IPS DF 6.9 (cell line): Measurements from ENCODE around the gene HEXIM1.

Source experiments
- DNase-seq: peaks from one replicate; pipeline ENCODE4 v3.0.0-alpha.2; 2013; ENCODE audit warnings: low read depth, low spot score
- H3K27ac ChIP-seq: one replicate; pipeline ENCODE4 v1.5.1; 2013; ENCODE audit warnings: low read length, control low read depth
- H3K27me3 ChIP-seq: 2 replicates; pipeline ENCODE4 v1.6.1; 2013; ENCODE audit warnings: mild to moderate bottlenecking, low read length; ENCODE audit not compliant: control insufficient read depth, insufficient read depth
- H3K36me3 ChIP-seq: 2 replicates; pipeline ENCODE4 v1.6.1; 2013; ENCODE audit warnings: low read length; ENCODE audit not compliant: control insufficient read depth, insufficient read depth
- H3K4me1 ChIP-seq: 2 replicates; pipeline ENCODE4 v1.6.1; 2013; ENCODE audit warnings: low read length; ENCODE audit not compliant: control insufficient read depth, insufficient read depth
- H3K4me3 ChIP-seq: 2 replicates; pipeline ENCODE4 v1.5.1; 2013; ENCODE audit warnings: mild to moderate bottlenecking, low read length
- H3K9me3 ChIP-seq: 2 replicates; pipeline ENCODE4 v1.6.1; 2013; ENCODE audit warnings: low read length, inconsistent platforms; ENCODE audit not compliant: control insufficient read depth, insufficient read depth
- WGBS: extraction: QIAGEN DNeasy Blood & Tissue Kit; methylation state at CpG from one replicate; pipeline ENCODE4 v1.1.7; 2013; ENCODE audit warnings: mixed read lengths, missing lambda C conversion rate; ENCODE audit not compliant: insufficient read length, insufficient coverage; 5-methylcytosine and 5-hydroxymethylcytosine counted together

HEXIM1 gene, protein sequence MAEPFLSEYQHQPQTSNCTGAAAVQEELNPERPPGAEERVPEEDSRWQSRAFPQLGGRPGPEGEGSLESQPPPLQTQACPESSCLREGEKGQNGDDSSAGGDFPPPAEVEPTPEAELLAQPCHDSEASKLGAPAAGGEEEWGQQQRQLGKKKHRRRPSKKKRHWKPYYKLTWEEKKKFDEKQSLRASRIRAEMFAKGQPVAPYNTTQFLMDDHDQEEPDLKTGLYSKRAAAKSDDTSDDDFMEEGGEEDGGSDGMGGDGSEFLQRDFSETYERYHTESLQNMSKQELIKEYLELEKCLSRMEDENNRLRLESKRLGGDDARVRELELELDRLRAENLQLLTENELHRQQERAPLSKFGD

DNA sequence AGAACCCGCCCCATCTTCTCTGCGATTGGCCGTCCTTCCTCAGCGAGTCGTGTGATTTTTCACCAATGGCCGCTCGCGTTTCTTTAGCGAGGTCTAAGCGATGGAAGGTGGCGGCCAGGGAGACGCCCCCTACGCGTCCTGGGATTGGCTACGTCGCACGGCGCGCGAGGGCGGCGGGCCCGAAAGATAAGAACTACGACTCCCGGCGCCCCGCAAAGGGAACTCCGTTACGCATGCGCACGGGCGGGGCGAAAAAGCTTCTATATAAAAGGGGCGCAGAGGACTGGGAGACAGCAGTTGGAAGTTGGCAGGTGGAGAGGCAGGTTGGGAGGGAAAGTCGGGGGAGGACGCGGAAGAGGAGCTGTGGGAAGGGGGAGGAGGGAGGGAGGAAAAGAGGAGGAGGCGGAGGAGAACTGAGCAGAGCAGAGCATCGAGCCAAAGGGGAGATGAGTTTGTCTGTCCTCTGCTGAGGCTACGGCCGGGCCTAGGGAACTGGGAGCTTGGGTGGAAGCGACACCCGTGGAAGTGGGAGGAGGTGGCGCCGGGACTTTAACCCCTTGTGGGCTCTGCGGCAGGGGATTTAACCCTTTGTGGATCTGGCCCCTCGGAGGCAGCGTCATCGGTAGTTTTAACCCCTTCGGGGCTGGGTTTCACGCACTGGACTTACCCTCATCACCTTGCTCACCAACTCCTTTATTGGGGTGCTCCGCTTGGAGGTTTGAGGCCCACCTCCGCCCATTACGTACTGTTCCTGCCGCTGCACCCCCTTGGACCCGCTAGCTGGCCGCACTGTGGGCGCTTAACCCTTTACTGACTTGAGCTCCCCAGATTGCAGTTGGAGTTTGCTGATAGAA, at the start of gene HEXIM1:
Gene HEXIM1 (plus strand): TSS at position 293 of the 854 bp plus-strand sequence. CDS start 716 bp downstream, outside the sequence.
- peak within 1 kb of the TSS; percentile 73; the same call in 1 of the 2 replicates for H3K4me3 ChIP-seq
- no peaks in the 10 kb centered on the region for H3K9me3 ChIP-seq
- no peaks in the 10 kb centered on the region for H3K27me3 ChIP-seq
- peaks cover 5% of the 10 kb centered on the region for H3K4me1 ChIP-seq
- DNase-seq = peak; percentile 96
- no peak within 1 kb of the TSS for H3K27ac ChIP-seq
- WGBS = no CpG with 5 or more reads among the region's 58 CpGs
- H3K36me3 ChIP-seq = no peaks in the 10 kb centered on the region

DNA sequence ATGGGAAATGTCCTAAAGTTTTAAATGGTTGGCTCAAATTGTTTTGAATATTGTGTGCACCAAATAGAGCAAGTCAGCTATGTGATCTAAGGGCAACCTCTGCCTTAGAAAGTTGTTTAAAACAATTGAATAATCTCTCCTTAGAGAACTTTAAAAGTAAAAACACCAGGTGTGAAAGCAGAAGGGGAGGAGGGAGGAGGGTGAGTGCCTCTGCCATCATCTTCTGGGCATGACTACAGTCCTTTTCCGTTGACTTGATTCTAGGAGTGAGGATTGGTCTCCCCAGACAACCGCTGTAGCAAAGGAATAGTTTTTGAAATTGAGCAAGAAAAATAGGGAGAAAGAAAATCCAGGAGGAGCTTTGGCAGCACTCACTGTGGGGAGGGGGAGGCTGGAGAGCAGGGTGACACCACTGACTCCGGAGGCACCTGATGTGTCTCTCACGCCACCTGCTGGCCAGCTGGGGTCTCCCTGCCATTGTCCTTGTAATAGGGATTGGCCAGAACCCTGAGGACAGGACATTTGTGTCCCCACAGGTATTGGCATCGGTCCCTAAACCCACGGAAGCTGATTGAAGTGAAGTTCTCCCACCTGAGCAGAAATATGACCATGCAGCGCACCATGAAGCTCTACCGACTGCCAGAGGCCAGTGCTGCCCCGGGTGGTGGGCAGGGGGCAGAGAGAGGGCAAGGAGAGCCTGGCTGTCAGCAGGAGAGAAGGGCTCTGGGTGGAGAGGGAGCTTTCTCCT, 49.2 kb upstream of the HEXIM1 start:
- Histone ChIP-seq H3K4me1 (no peaks in the 10 kb centered on the region), H3K27me3 (no peaks in the 10 kb centered on the region), H3K9me3 (no peaks in the 10 kb centered on the region), H3K36me3 (peaks cover 46% of the 10 kb centered on the region), H3K27ac (no peak overlapping the region), H3K4me3 (no peak overlapping the region)
- peak; percentile 58 for DNase-seq
- WGBS = no CpG with 5 or more reads among the region's 9 CpGs

DNA sequence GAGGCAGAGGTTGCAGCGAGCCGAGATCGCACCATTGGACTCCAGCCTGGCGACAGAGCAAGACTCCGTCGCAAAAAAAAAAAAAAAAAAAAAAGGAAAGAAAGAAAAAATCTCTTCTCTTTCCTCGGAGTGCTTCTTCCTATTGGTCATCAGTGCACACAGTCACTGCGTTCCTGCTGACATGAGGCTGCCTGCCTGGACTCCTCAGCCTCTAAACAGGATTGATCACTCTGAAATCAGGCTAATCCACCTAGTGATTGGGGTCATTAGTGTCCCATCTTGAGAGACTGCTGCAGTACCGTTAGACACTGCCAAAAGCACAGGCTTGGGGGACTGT, 46.8 kb upstream of the HEXIM1 start:
- H3K36me3 ChIP-seq = peaks cover 57% of the 10 kb centered on the region
- no peaks in the 10 kb centered on the region for H3K4me1 ChIP-seq
- WGBS = no CpG with 5 or more reads among the region's 9 CpGs
- no peaks in the 10 kb centered on the region for H3K27me3 ChIP-seq
- DNase-seq = no peak
- no peak overlapping the region for H3K27ac ChIP-seq
- H3K4me3 ChIP-seq = no peak overlapping the region
- H3K9me3 ChIP-seq = no peaks in the 10 kb centered on the region

DNA sequence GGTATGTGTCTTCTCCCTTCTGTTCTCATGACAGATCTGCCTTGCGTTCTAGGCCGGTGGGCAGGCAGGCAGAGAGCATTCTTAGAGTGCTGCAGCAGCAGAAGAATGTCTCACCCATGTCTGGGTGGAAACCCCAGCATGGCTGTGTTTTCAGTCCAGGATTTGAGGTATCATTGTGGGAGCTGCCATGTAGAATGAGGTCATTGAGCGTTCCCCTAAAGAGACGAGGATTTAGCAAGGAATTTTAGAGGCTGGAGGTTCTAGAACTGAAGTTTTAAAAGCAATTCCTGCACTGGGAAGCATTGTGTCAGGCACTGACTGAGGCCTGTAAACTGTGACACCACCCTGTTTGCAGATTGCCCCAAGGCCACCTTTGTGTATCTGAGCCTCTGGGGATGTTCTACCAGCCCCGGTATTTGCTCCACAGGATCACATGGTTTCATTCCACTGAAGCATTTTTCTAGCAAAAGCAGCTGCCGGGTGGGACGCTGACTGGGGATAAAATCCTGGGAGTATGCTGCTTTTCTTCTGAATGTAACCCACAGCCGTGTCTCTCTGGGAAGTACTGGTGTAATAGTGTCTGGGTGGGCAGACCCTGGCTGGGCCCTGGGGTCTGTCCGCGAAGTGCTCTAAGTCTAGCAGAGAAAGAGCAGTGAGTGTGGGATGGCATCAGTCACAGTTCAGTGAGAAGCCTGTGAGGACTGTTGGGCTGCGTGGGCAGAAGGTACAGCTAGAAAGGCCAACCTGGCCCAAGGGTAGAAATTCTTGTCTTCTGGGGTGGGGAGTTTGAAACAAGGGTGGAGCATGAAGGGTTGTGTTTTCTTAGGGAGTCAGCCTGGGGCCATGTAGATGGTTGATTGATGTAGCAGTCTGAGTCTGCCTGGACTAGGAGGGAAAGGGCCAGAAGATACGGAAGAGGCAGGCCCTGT, 46.1 kb upstream of the HEXIM1 start:
- no peak for DNase-seq
- WGBS = no CpG with 5 or more reads among the region's 12 CpGs
- no peak overlapping the region for H3K27ac ChIP-seq
- H3K9me3 ChIP-seq = no peaks in the 10 kb centered on the region
- H3K4me1 ChIP-seq = no peaks in the 10 kb centered on the region
- peaks cover 58% of the 10 kb centered on the region for H3K36me3 ChIP-seq
- H3K27me3 ChIP-seq = no peaks in the 10 kb centered on the region
- H3K4me3 ChIP-seq = no peak overlapping the region

DNA sequence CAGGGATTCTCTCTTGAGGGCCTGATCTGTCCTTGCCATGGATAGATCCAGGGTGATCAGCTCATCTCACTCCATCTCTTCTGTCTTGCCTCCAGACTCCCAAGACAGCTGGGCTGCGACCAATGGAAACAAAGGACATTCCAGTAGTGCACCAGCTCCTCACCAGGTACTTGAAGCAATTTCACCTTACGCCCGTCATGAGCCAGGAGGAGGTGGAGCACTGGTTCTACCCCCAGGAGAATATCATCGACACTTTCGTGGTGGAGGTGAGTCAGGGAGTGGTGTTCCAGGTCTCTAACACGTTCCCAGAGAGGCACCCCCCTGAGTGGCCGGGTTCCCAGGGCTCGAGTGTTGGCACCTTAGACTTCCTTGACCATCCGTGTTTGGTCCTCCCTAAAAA, 45.4 kb upstream of the HEXIM1 start:
- WGBS = no CpG with 5 or more reads among the region's 9 CpGs
- no peaks in the 10 kb centered on the region for H3K4me1 ChIP-seq
- H3K9me3 ChIP-seq = no peaks in the 10 kb centered on the region
- peaks cover 63% of the 10 kb centered on the region for H3K36me3 ChIP-seq
- H3K27me3 ChIP-seq = no peaks in the 10 kb centered on the region
- H3K4me3 ChIP-seq = no peak overlapping the region
- no peak overlapping the region for H3K27ac ChIP-seq
- DNase-seq = no peak

DNA sequence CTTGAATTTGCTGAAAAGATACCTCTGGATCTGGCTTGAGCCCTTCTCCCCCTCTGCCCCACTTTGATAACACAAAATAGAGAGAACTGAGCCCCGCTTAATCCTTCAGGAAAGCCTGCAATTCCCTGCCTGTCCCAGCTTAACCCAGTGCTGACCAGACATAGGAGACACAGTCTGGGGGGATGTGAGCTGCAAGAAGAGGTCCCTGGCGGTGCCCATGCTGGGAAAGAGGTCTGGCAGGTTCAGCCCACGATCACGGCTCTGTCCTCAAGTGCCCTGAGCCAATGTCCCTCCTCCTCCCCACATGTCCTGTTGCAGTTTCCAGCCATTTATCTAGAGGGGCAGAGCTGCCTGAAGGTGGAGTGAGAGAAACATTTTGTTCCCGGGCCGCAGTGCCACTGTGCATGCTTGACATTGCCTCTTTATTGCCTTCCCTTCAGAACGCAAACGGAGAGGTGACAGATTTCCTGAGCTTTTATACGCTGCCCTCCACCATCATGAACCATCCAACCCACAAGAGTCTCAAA, 44.9 kb upstream of the HEXIM1 start:
- no peak overlapping the region for H3K27ac ChIP-seq
- no CpG with 5 or more reads among the region's 9 CpGs for WGBS

DNA sequence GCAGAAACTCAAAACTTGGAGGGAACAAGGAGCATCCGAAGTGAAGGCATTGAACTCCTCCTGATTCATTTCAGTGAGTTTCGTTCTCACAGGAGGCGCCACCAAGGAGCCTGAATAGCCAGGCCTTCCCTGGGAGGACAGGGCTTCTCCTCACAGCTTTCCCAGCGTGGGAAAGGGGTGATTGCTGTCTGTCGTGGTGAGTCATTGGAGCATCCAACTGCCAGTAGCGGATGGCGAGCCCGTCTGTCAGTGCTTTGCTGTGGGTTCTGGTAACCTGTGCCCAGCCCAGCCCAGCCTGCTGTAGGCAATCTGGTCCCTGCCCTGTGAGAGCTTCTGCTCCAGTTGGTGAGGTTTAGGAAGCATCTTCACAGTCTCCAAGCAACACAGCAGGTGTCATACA, 44.2 kb upstream of the HEXIM1 start:
- Histone ChIP-seq H3K27ac (no peak overlapping the region), H3K27me3 (no peaks in the 10 kb centered on the region), H3K4me1 (no peaks in the 10 kb centered on the region), H3K9me3 (no peaks in the 10 kb centered on the region), H3K4me3 (no peak overlapping the region), H3K36me3 (peaks cover 58% of the 10 kb centered on the region)
- no peak for DNase-seq
- no CpG with 5 or more reads among the region's 8 CpGs for WGBS

More for the DNA sequence above, 44.9 kb upstream of the HEXIM1 start:
- no peaks in the 10 kb centered on the region for H3K9me3 ChIP-seq
- no peak overlapping the region for H3K4me3 ChIP-seq
- H3K27me3 ChIP-seq = no peaks in the 10 kb centered on the region
- H3K4me1 ChIP-seq = no peaks in the 10 kb centered on the region
- peaks cover 61% of the 10 kb centered on the region for H3K36me3 ChIP-seq
- no peak for DNase-seq

DNA sequence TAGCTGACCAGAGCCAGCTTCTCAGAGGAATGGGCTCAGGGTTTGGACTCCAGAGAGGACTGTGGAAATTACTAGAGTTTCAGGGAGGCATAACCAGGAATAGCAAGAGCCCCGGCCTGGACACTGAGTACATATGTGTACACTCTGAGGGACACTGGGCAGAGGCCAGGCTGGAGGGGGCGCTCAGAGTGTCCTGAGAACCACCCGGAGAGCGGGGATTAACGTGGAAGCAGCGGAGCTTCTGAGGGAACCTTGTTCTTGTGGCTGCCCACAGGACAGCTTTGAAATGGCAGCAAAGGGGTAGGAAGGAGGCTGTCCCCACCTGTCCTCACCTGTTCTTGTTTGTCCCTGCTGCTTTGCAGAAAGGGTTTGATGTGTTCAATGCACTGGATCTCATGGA, 43.8 kb upstream of the HEXIM1 start:
- Histone ChIP-seq H3K36me3 (peaks cover 58% of the 10 kb centered on the region), H3K9me3 (no peaks in the 10 kb centered on the region), H3K4me1 (no peaks in the 10 kb centered on the region), H3K27me3 (no peaks in the 10 kb centered on the region), H3K27ac (no peak overlapping the region), H3K4me3 (no peak overlapping the region)
- no CpG with 5 or more reads among the region's 6 CpGs for whole genome bisulfite sequencing
- no peak for DNase-seq

DNA sequence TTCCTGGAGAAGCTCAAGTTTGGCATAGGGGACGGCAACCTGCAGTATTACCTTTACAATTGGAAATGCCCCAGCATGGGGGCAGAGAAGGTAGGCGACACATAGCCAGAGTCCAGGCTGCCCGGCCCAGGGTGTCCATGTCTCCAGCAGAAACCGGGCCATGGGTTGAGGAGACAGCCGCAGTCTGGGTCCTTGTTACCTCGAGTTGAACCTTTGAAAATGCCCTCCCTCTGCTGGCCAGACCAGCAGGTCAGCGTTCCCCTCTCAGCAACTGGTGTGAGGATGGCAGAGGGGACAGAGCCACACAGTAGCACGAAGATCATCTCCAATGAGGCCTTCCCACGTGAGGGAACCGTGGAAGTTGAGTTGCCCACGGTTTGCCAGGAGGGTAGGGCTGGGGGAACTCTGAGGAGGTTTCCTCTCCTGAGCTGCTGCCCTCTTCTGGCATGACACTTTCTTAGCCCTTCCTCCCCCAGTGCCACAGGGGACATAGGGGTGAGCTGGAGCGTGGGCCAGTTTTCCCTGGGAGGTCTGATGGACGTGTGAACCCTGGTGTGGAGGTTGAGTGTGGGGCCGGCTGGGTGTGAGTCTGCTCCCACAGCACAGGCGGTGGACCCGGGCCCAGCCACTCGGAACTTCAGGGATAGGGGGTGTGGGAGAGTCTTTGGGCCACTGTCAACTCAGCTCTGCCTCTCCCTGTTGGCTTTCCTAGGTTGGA, 43.2 kb upstream of the HEXIM1 start:
- no peak for DNase-seq
- Histone ChIP-seq H3K27me3 (no peaks in the 10 kb centered on the region), H3K4me1 (no peaks in the 10 kb centered on the region), H3K27ac (no peak overlapping the region), H3K9me3 (no peaks in the 10 kb centered on the region), H3K4me3 (no peak overlapping the region), H3K36me3 (peaks cover 54% of the 10 kb centered on the region)
- no CpG with 5 or more reads among the region's 17 CpGs for WGBS
